ENCODE data around the gene SIPA1L3.

SIPA1L3 gene

GRCh38 chr19:38049105-38049649 lies 142.2 kb downstream of the SIPA1L3 start:
- DNase-seq, result no peak

DNA sequence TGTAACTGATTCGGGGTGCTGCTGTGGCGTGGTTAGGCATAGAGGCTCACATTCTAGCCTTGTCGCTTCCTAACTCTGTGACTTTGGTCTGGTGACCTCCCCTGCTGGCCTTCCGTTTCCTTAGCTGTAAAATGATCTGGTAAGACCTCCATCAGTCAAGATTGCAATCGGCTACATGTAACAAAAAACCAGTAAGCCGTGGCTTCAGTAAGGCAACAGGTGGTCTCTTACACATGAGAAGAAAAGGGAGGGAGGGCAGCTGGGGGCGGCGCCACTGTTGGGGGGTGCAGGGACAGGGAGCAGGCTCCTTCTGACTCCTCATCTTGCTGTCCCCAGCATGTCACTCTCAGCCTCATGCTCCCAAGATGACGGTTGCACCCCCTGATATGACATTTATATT lies 148.0 kb downstream of the SIPA1L3 start:
- no peaks in the 10 kb centered on the region for H3K36me3 ChIP-seq (ENCODE audit: control insufficient read depth, insufficient read depth, low read length)
- no peaks in the 10 kb centered on the region for H3K79me1 ChIP-seq (ENCODE audit: low read length)
- no peak overlapping the region for H4K5ac ChIP-seq (ENCODE audit: low read length)
- H2BK15ac ChIP-seq (replicated peaks; ENCODE audit: low read depth), result no peak overlapping the region
- H3K4me1 ChIP-seq (ENCODE audit: control insufficient read depth, low read depth, low read length), result peaks cover 7% of the 10 kb centered on the region
- no peaks in the 10 kb centered on the region for H3K79me2 ChIP-seq (ENCODE audit: control insufficient read depth, insufficient read depth, low read length)
- peak; percentile 41 for DNase-seq
- no peaks in the 10 kb centered on the region for H3K27me3 ChIP-seq (ENCODE audit: insufficient read depth, low read length, poor library complexity)
- H4K8ac ChIP-seq (ENCODE audit: low read depth, low read length), result no peak overlapping the region
- no peak overlapping the region for H3K23ac ChIP-seq (ENCODE audit: low read length)
- no peak overlapping the region for H3K56ac ChIP-seq (ENCODE audit: low read length)
- H3K4me3 ChIP-seq (ENCODE audit: low read length), result no peak overlapping the region
- no peak overlapping the region for H3K27ac ChIP-seq (ENCODE audit: low read depth, low read length)
- no peak overlapping the region for H2BK5ac ChIP-seq (ENCODE audit: low read length)
- H2BK120ac ChIP-seq (ENCODE audit: low read depth, low read length), result no peak overlapping the region
- WGBS (ENCODE audit: extremely low coverage, insufficient coverage, low lambda C conversion rate), result no CpG with 5 or more reads among the region's 9 CpGs
- H3K4ac ChIP-seq (ENCODE audit: low read depth, low read length), result no peak overlapping the region
- no peak overlapping the region for H3K4me2 ChIP-seq (ENCODE audit: low read length)
- no peak overlapping the region for H2AK5ac ChIP-seq (ENCODE audit: low read length)
- H3K18ac ChIP-seq (ENCODE audit: low read length), result no peak overlapping the region
- no peak overlapping the region for H3K9ac ChIP-seq (ENCODE audit: low read length)

More at GRCh38 chr19:38049105-38049649, 142.2 kb downstream of the SIPA1L3 start:
- peaks cover 2% of the 10 kb centered on the region for H3K79me1 ChIP-seq (ENCODE audit: low read length)
- H2BK120ac ChIP-seq (ENCODE audit: low read depth, low read length), result no peak overlapping the region
- no peak overlapping the region for H4K5ac ChIP-seq (ENCODE audit: low read length)
- no peaks in the 10 kb centered on the region for H3K27me3 ChIP-seq (ENCODE audit: insufficient read depth, low read length, poor library complexity)
- H2BK15ac ChIP-seq (replicated peaks; ENCODE audit: low read depth), result no peak overlapping the region
- H2AK5ac ChIP-seq (ENCODE audit: low read length), result no peak overlapping the region
- no peak overlapping the region for H3K18ac ChIP-seq (ENCODE audit: low read length)
- no peak overlapping the region for H3K27ac ChIP-seq (ENCODE audit: low read depth, low read length)
- H3K23ac ChIP-seq (ENCODE audit: low read length), result no peak overlapping the region
- no peak overlapping the region for H3K4ac ChIP-seq (ENCODE audit: low read depth, low read length)
- H3K4me2 ChIP-seq (ENCODE audit: low read length), result no peak overlapping the region
- no peak overlapping the region for H2BK5ac ChIP-seq (ENCODE audit: low read length)
- no peak overlapping the region for H4K8ac ChIP-seq (ENCODE audit: low read depth, low read length)
- no peak overlapping the region for H3K9ac ChIP-seq (ENCODE audit: low read length)
- peaks cover 4% of the 10 kb centered on the region for H3K4me1 ChIP-seq (ENCODE audit: control insufficient read depth, low read depth, low read length)
- no peaks in the 10 kb centered on the region for H3K36me3 ChIP-seq (ENCODE audit: control insufficient read depth, insufficient read depth, low read length)
- H3K79me2 ChIP-seq (ENCODE audit: control insufficient read depth, insufficient read depth, low read length), result no peaks in the 10 kb centered on the region
- no peak overlapping the region for H3K4me3 ChIP-seq (ENCODE audit: low read length)
- WGBS (ENCODE audit: extremely low coverage, insufficient coverage, low lambda C conversion rate), result no CpG with 5 or more reads among the region's 10 CpGs
- no peak overlapping the region for H3K56ac ChIP-seq (ENCODE audit: low read length)

GRCh38 chr19:38055655-38056521 lies 148.9 kb downstream of the SIPA1L3 start:
- Histone ChIP-seq H3K27ac (ENCODE audit: low read depth, low read length) (no peak overlapping the region), H4K8ac (ENCODE audit: low read depth, low read length) (no peak overlapping the region), H3K79me2 (ENCODE audit: control insufficient read depth, insufficient read depth, low read length) (no peaks in the 10 kb centered on the region), H2BK5ac (ENCODE audit: low read length) (no peak overlapping the region), H3K27me3 (ENCODE audit: insufficient read depth, low read length, poor library complexity) (no peaks in the 10 kb centered on the region), H3K18ac (ENCODE audit: low read length) (no peak overlapping the region), H2BK15ac (replicated peaks; ENCODE audit: low read depth) (no peak overlapping the region), H3K79me1 (ENCODE audit: low read length) (no peaks in the 10 kb centered on the region), H3K4ac (ENCODE audit: low read depth, low read length) (no peak overlapping the region), H2BK120ac (ENCODE audit: low read depth, low read length) (no peak overlapping the region), H4K5ac (ENCODE audit: low read length) (no peak overlapping the region), H3K9ac (ENCODE audit: low read length) (no peak overlapping the region), H3K4me3 (ENCODE audit: low read length) (no peak overlapping the region), H3K4me1 (ENCODE audit: control insufficient read depth, low read depth, low read length) (peaks cover 7% of the 10 kb centered on the region), H3K36me3 (ENCODE audit: control insufficient read depth, insufficient read depth, low read length) (no peaks in the 10 kb centered on the region), H2AK5ac (ENCODE audit: low read length) (no peak overlapping the region), H3K56ac (ENCODE audit: low read length) (no peak overlapping the region), H3K23ac (ENCODE audit: low read length) (no peak overlapping the region), H3K4me2 (ENCODE audit: low read length) (no peak overlapping the region)
- DNase-seq, result no peak
- no CpG with 5 or more reads among the region's 18 CpGs for WGBS (ENCODE audit: extremely low coverage, insufficient coverage, low lambda C conversion rate)

GRCh38 chr19:38056646-38057045 lies 149.6 kb downstream of the SIPA1L3 start:
- Histone ChIP-seq H3K36me3 (ENCODE audit: control insufficient read depth, insufficient read depth, low read length) (no peaks in the 10 kb centered on the region), H4K5ac (ENCODE audit: low read length) (no peak overlapping the region), H3K4me3 (ENCODE audit: low read length) (no peak overlapping the region), H2BK120ac (ENCODE audit: low read depth, low read length) (no peak overlapping the region), H3K4me2 (ENCODE audit: low read length) (no peak overlapping the region), H2AK5ac (ENCODE audit: low read length) (no peak overlapping the region), H2BK15ac (replicated peaks; ENCODE audit: low read depth) (no peak overlapping the region), H3K79me1 (ENCODE audit: low read length) (peaks cover 2% of the 10 kb centered on the region), H3K56ac (ENCODE audit: low read length) (no peak overlapping the region), H4K8ac (ENCODE audit: low read depth, low read length) (no peak overlapping the region), H3K79me2 (ENCODE audit: control insufficient read depth, insufficient read depth, low read length) (no peaks in the 10 kb centered on the region), H2BK5ac (ENCODE audit: low read length) (no peak overlapping the region), H3K9ac (ENCODE audit: low read length) (no peak overlapping the region), H3K4ac (ENCODE audit: low read depth, low read length) (no peak overlapping the region), H3K18ac (ENCODE audit: low read length) (no peak overlapping the region), H3K27ac (ENCODE audit: low read depth, low read length) (no peak overlapping the region), H3K4me1 (ENCODE audit: control insufficient read depth, low read depth, low read length) (peaks cover 7% of the 10 kb centered on the region), H3K27me3 (ENCODE audit: insufficient read depth, low read length, poor library complexity) (no peaks in the 10 kb centered on the region), H3K23ac (ENCODE audit: low read length) (no peak overlapping the region)
- WGBS (ENCODE audit: extremely low coverage, insufficient coverage, low lambda C conversion rate), result no CpG with 5 or more reads among the region's 10 CpGs
- no peak for DNase-seq

GRCh38 chr19:38057959-38058690 lies 151.1 kb downstream of the SIPA1L3 start:
- Histone ChIP-seq H3K18ac (ENCODE audit: low read length) (peak overlapping the region; percentile 55), H3K56ac (ENCODE audit: low read length) (no peak overlapping the region), H3K4me1 (ENCODE audit: control insufficient read depth, low read depth, low read length) (peaks cover 7% of the 10 kb centered on the region), H3K79me1 (ENCODE audit: low read length) (peaks cover 3% of the 10 kb centered on the region), H4K5ac (ENCODE audit: low read length) (no peak overlapping the region), H2BK5ac (ENCODE audit: low read length) (no peak overlapping the region), H3K4me2 (ENCODE audit: low read length) (no peak overlapping the region), H3K79me2 (ENCODE audit: control insufficient read depth, insufficient read depth, low read length) (no peaks in the 10 kb centered on the region), H3K27ac (ENCODE audit: low read depth, low read length) (no peak overlapping the region), H2BK120ac (ENCODE audit: low read depth, low read length) (no peak overlapping the region), H3K4ac (ENCODE audit: low read depth, low read length) (no peak overlapping the region), H4K8ac (ENCODE audit: low read depth, low read length) (no peak overlapping the region), H2BK15ac (replicated peaks; ENCODE audit: low read depth) (no peak overlapping the region), H3K23ac (ENCODE audit: low read length) (no peak overlapping the region), H3K27me3 (ENCODE audit: insufficient read depth, low read length, poor library complexity) (no peaks in the 10 kb centered on the region), H3K36me3 (ENCODE audit: control insufficient read depth, insufficient read depth, low read length) (no peaks in the 10 kb centered on the region), H2AK5ac (ENCODE audit: low read length) (no peak overlapping the region), H3K9ac (ENCODE audit: low read length) (no peak overlapping the region), H3K4me3 (ENCODE audit: low read length) (no peak overlapping the region)
- no peak for DNase-seq
- no CpG with 5 or more reads among the region's 10 CpGs for WGBS (ENCODE audit: extremely low coverage, insufficient coverage, low lambda C conversion rate)

Measured in mesendoderm (in vitro differentiated cells).